ENCODE results near the gene ABCG4.
"Not testable (repeated sequence)": the region's sequence is repeated elsewhere in the genome, so short reads cannot be mapped to it uniquely, and the experiment has no call there.

ABCG4 gene

GRCh38 chr11:119188887-119189286, 40.0 kb downstream of the ABCG4 start:
- Histone ChIP-seq H3K36me3 (ENCODE audit: control insufficient read depth, insufficient read depth, low read length, severe bottlenecking) (no peaks in the 10 kb centered on the region), H3K9me3 (ENCODE audit: control insufficient read depth, low read length) (no peaks in the 10 kb centered on the region), H3K27me3 (replicated peaks; ENCODE audit: control insufficient read depth, insufficient read depth, low read length) (peaks cover 33% of the 10 kb centered on the region), H3K4me3 (ENCODE audit: low read length) (no peak overlapping the region), H3K4me1 (ENCODE audit: control insufficient read depth, insufficient read depth, low read length) (peaks cover 4% of the 10 kb centered on the region), H3K9ac (ENCODE audit: low read length) (no peak overlapping the region)
- no peak for DNase-seq (ENCODE audit: low read depth)

GRCh38 chr11:119189393-119189792, 40.5 kb downstream of the ABCG4 start:
- H3K27me3 ChIP-seq (replicated peaks; ENCODE audit: control insufficient read depth, insufficient read depth, low read length), result peaks cover 33% of the 10 kb centered on the region
- peaks cover 4% of the 10 kb centered on the region for H3K4me1 ChIP-seq (ENCODE audit: control insufficient read depth, insufficient read depth, low read length)
- H3K4me3 ChIP-seq (ENCODE audit: low read length), result no peak overlapping the region
- no peak for DNase-seq (ENCODE audit: low read depth)
- no peaks in the 10 kb centered on the region for H3K36me3 ChIP-seq (ENCODE audit: control insufficient read depth, insufficient read depth, low read length, severe bottlenecking)
- no peak overlapping the region for H3K9ac ChIP-seq (ENCODE audit: low read length)
- H3K9me3 ChIP-seq (ENCODE audit: control insufficient read depth, low read length), result no peaks in the 10 kb centered on the region

- peaks cover 3% of the 10 kb centered on the region for H3K4me1 ChIP-seq (ENCODE audit: control insufficient read depth, insufficient read depth, low read length)
- peaks cover 36% of the 10 kb centered on the region for H3K27me3 ChIP-seq (replicated peaks; ENCODE audit: control insufficient read depth, insufficient read depth, low read length)
- no peak overlapping the region for H3K9ac ChIP-seq (ENCODE audit: low read length)
- no peak for DNase-seq (ENCODE audit: low read depth)
- H3K9me3 ChIP-seq (ENCODE audit: control insufficient read depth, low read length), result no peaks in the 10 kb centered on the region
- H3K4me3 ChIP-seq (ENCODE audit: low read length), result no peak overlapping the region
- no peaks in the 10 kb centered on the region for H3K36me3 ChIP-seq (ENCODE audit: control insufficient read depth, insufficient read depth, low read length, severe bottlenecking)
Measured at GRCh38 chr11:119190531-119190930, 41.7 kb downstream of the ABCG4 start.

GRCh38 chr11:119191265-119191664, 42.4 kb downstream of the ABCG4 start:
- not testable (repeated sequence) for H3K4me1 ChIP-seq (ENCODE audit: control insufficient read depth, insufficient read depth, low read length); DNase-seq (ENCODE audit: low read depth); H3K4me3 ChIP-seq (ENCODE audit: low read length); H3K36me3 ChIP-seq (ENCODE audit: control insufficient read depth, insufficient read depth, low read length, severe bottlenecking); H3K9me3 ChIP-seq (ENCODE audit: control insufficient read depth, low read length); H3K9ac ChIP-seq (ENCODE audit: low read length)
- H3K27me3 ChIP-seq (replicated peaks; ENCODE audit: control insufficient read depth, insufficient read depth, low read length), result peaks cover 31% of the 10 kb centered on the region

- H3K9ac ChIP-seq (ENCODE audit: low read length), result peak overlapping the region; percentile 14
- no peak overlapping the region for H3K4me3 ChIP-seq (ENCODE audit: low read length)
- peaks cover 26% of the 10 kb centered on the region for H3K27me3 ChIP-seq (replicated peaks; ENCODE audit: control insufficient read depth, insufficient read depth, low read length)
- H3K4me1 ChIP-seq (ENCODE audit: control insufficient read depth, insufficient read depth, low read length), result no peaks in the 10 kb centered on the region
- DNase-seq (ENCODE audit: low read depth), result peak; percentile 48
- no peaks in the 10 kb centered on the region for H3K36me3 ChIP-seq (ENCODE audit: control insufficient read depth, insufficient read depth, low read length, severe bottlenecking)
- no peaks in the 10 kb centered on the region for H3K9me3 ChIP-seq (ENCODE audit: control insufficient read depth, low read length)
Measured at GRCh38 chr11:119192111-119192510, 43.3 kb downstream of the ABCG4 start.

- Histone ChIP-seq H3K9ac (ENCODE audit: low read length) (no peak overlapping the region), H3K4me1 (ENCODE audit: control insufficient read depth, insufficient read depth, low read length) (no peaks in the 10 kb centered on the region)
- no peak for DNase-seq (ENCODE audit: low read depth)
Measured at GRCh38 chr11:119193001-119193400, 44.1 kb downstream of the ABCG4 start.

GRCh38 chr11:119193626-119194025, 44.8 kb downstream of the ABCG4 start:
- no peaks in the 10 kb centered on the region for H3K9me3 ChIP-seq (ENCODE audit: control insufficient read depth, low read length)
- DNase-seq (ENCODE audit: low read depth), result no peak
- H3K9ac ChIP-seq (ENCODE audit: low read length), result no peak overlapping the region
- H3K27me3 ChIP-seq (replicated peaks; ENCODE audit: control insufficient read depth, insufficient read depth, low read length), result peaks cover 15% of the 10 kb centered on the region
- H3K4me3 ChIP-seq (ENCODE audit: low read length), result no peak overlapping the region
- no peaks in the 10 kb centered on the region for H3K4me1 ChIP-seq (ENCODE audit: control insufficient read depth, insufficient read depth, low read length)
- no peaks in the 10 kb centered on the region for H3K36me3 ChIP-seq (ENCODE audit: control insufficient read depth, insufficient read depth, low read length, severe bottlenecking)

More at GRCh38 chr11:119193001-119193400, 44.1 kb downstream of the ABCG4 start:
- no peaks in the 10 kb centered on the region for H3K9me3 ChIP-seq (ENCODE audit: control insufficient read depth, low read length)
- peaks cover 20% of the 10 kb centered on the region for H3K27me3 ChIP-seq (replicated peaks; ENCODE audit: control insufficient read depth, insufficient read depth, low read length)
- no peaks in the 10 kb centered on the region for H3K36me3 ChIP-seq (ENCODE audit: control insufficient read depth, insufficient read depth, low read length, severe bottlenecking)
- no peak overlapping the region for H3K4me3 ChIP-seq (ENCODE audit: low read length)

GRCh38 chr11:119194811-119195440, 46.1 kb downstream of the ABCG4 start:
- no peak overlapping the region for H3K4me3 ChIP-seq (ENCODE audit: low read length)
- no peak for DNase-seq (ENCODE audit: low read depth)
- peaks cover 6% of the 10 kb centered on the region for H3K27me3 ChIP-seq (replicated peaks; ENCODE audit: control insufficient read depth, insufficient read depth, low read length)
- H3K9me3 ChIP-seq (ENCODE audit: control insufficient read depth, low read length), result no peaks in the 10 kb centered on the region
- no peak overlapping the region for H3K9ac ChIP-seq (ENCODE audit: low read length)
- H3K4me1 ChIP-seq (ENCODE audit: control insufficient read depth, insufficient read depth, low read length), result no peaks in the 10 kb centered on the region
- no peaks in the 10 kb centered on the region for H3K36me3 ChIP-seq (ENCODE audit: control insufficient read depth, insufficient read depth, low read length, severe bottlenecking)

GRCh38 chr11:119195680-119196079, 46.8 kb downstream of the ABCG4 start:
- H3K27me3 ChIP-seq (replicated peaks; ENCODE audit: control insufficient read depth, insufficient read depth, low read length), result peaks cover 6% of the 10 kb centered on the region
- no peak overlapping the region for H3K9ac ChIP-seq (ENCODE audit: low read length)
- peak; percentile 63 for DNase-seq (ENCODE audit: low read depth)
- no peaks in the 10 kb centered on the region for H3K36me3 ChIP-seq (ENCODE audit: control insufficient read depth, insufficient read depth, low read length, severe bottlenecking)
- H3K9me3 ChIP-seq (ENCODE audit: control insufficient read depth, low read length), result no peaks in the 10 kb centered on the region
- H3K4me3 ChIP-seq (ENCODE audit: low read length), result no peak overlapping the region
- no peaks in the 10 kb centered on the region for H3K4me1 ChIP-seq (ENCODE audit: control insufficient read depth, insufficient read depth, low read length)

GRCh38 chr11:119196833-119197483, 48.1 kb downstream of the ABCG4 start:
- peaks cover 6% of the 10 kb centered on the region for H3K27me3 ChIP-seq (replicated peaks; ENCODE audit: control insufficient read depth, insufficient read depth, low read length)
- H3K36me3 ChIP-seq (ENCODE audit: control insufficient read depth, insufficient read depth, low read length, severe bottlenecking), result no peaks in the 10 kb centered on the region
- H3K4me3 ChIP-seq (ENCODE audit: low read length), result no peak overlapping the region
- no peak overlapping the region for H3K9ac ChIP-seq (ENCODE audit: low read length)
- H3K4me1 ChIP-seq (ENCODE audit: control insufficient read depth, insufficient read depth, low read length), result no peaks in the 10 kb centered on the region
- DNase-seq (ENCODE audit: low read depth), result peak; percentile 94
- no peaks in the 10 kb centered on the region for H3K9me3 ChIP-seq (ENCODE audit: control insufficient read depth, low read length)

GRCh38 chr11:119198925-119199324, 50.1 kb downstream of the ABCG4 start:
- no peak overlapping the region for H3K4me3 ChIP-seq (ENCODE audit: low read length)
- no peak for DNase-seq (ENCODE audit: low read depth)
- H3K9me3 ChIP-seq (ENCODE audit: control insufficient read depth, low read length), result no peaks in the 10 kb centered on the region
- no peak overlapping the region for H3K9ac ChIP-seq (ENCODE audit: low read length)
- H3K36me3 ChIP-seq (ENCODE audit: control insufficient read depth, insufficient read depth, low read length, severe bottlenecking), result no peaks in the 10 kb centered on the region
- peaks cover 6% of the 10 kb centered on the region for H3K27me3 ChIP-seq (replicated peaks; ENCODE audit: control insufficient read depth, insufficient read depth, low read length)
- no peaks in the 10 kb centered on the region for H3K4me1 ChIP-seq (ENCODE audit: control insufficient read depth, insufficient read depth, low read length)
